Lung (tissue), 12 donors: ENCODE data around the gene MAGEB4. TPM values are rescaled to one million over a fixed set of nuclear protein-coding genes. Genes with fewer than 3 reads are reported as not detected.

Experiments
- ATAC-seq: fragments of 200-7000 bp; cut with Tn5 transposase; one replicate; pipeline ENCODE4 v1.9.1; 2020; ENCODE audit warnings: moderate number of reproducible peaks; ENCODE audit not compliant: insufficient read depth, low FRiP score
- DNase-seq, 3 donors: peaks; one replicate each; pipeline ENCODE4 v3.0.0-alpha.2; 2013 to 2017
- H3K27ac ChIP-seq, 2 donors: one replicate each; pipeline ENCODE4 v1.5.1; 2013; ENCODE audit warnings: mild to moderate bottlenecking in 2 of 2, moderate library complexity in 2 of 2, control low read depth in 1 of 2, inconsistent platforms in 1 of 2, low read depth in 1 of 2, low read length in 1 of 2
- H3K27me3 ChIP-seq, 3 donors: one replicate each; pipeline ENCODE4 v1.5.1; 2013; ENCODE audit warnings: low read length in 2 of 3; ENCODE audit not compliant: control insufficient read depth in 3 of 3, insufficient read depth in 3 of 3
- H3K36me3 ChIP-seq, 4 donors: one replicate each; pipeline ENCODE4 v1.5.1; 2013; ENCODE audit warnings: low read length in 4 of 4, mild to moderate bottlenecking in 1 of 4, moderate library complexity in 1 of 4; ENCODE audit not compliant: control insufficient read depth in 4 of 4, insufficient read depth in 4 of 4
- H3K4me1 ChIP-seq, 5 donors: one replicate each; pipeline ENCODE4 v1.5.1; 2013; ENCODE audit warnings: low read length in 5 of 5, mild to moderate bottlenecking in 2 of 5, moderate library complexity in 1 of 5; ENCODE audit not compliant: control insufficient read depth in 5 of 5, insufficient read depth in 5 of 5
- H3K4me3 ChIP-seq: one replicate; pipeline ENCODE4 v1.5.1; 2013; ENCODE audit warnings: mild to moderate bottlenecking, control low read depth, moderate library complexity
- H3K9ac ChIP-seq, 2 donors: one replicate each; pipeline ENCODE4 v1.5.1; 2013; ENCODE audit warnings: low read length in 2 of 2, control low read depth in 1 of 2; ENCODE audit not compliant: insufficient read depth in 1 of 2
- H3K9me3 ChIP-seq, 4 donors: one replicate each; pipeline ENCODE4 v1.5.1; 2013; ENCODE audit warnings: low read length in 3 of 4, mild to moderate bottlenecking in 1 of 4, moderate library complexity in 1 of 4; ENCODE audit not compliant: control insufficient read depth in 4 of 4, insufficient read depth in 3 of 4
- WGBS, 2 donors: extraction: QIAGEN DNeasy Blood & Tissue Kit; methylation state at CpG; one replicate each; pipeline ENCODE4 v1.1.7; 2013; 5-methylcytosine and 5-hydroxymethylcytosine counted together
- polyA plus RNA-seq, 2 donors: library from polyadenylated mRNA; stranded (reverse); fragments of 200-250 nt; gene quantifications; one replicate each; pipeline ENCODE4 v1.2.1, GENCODE V29; 2013
- total RNA-seq, 2 donors: library from RNA; depleted of rRNA in 1 of 2; stranded (reverse); fragments of >200 nt in 1 of 2; gene quantifications; one replicate each; pipeline ENCODE4 v1.2.1, GENCODE V29; 2014 to 2021
- TF ChIP-seq, protein P1 (sequence below): IDR thresholded peaks from 2 replicates; pipeline ENCODE4 v1.5.1; 2012; ENCODE audit warnings: mild to moderate bottlenecking; ENCODE audit errors: control extremely low read depth, extremely low read depth
- donor health status: control.
- donor health status: control.
- donor health status: Bipolar disorder and iron deficiency.
- donor health status: healthy.
- donor health status: DM: yes; HTN: yes; CAD: no.

Gene MAGEB4
- total and polyA plus RNA-seq, 4 donors: not detected

GRCh38 chrX:30282527-30282926, 40.7 kb downstream of the MAGEB4 start:
- ATAC-seq (no peak), DNase-seq (no peak)
- no peak overlapping the region for H3K4me3 ChIP-seq
- H3K27me3 ChIP-seq: peaks cover 0 to 8% (median 2%) of the 10 kb centered on the region in 3 donors
- H3K9ac ChIP-seq: no peak overlapping the region
- no peaks in the 10 kb centered on the region for H3K4me1 ChIP-seq
- H3K36me3 ChIP-seq: no peaks in the 10 kb centered on the region
- H3K9me3 ChIP-seq: no peaks in the 10 kb centered on the region
- H3K27ac ChIP-seq: no peak overlapping the region
- TF ChIP-seq, protein P1, sequence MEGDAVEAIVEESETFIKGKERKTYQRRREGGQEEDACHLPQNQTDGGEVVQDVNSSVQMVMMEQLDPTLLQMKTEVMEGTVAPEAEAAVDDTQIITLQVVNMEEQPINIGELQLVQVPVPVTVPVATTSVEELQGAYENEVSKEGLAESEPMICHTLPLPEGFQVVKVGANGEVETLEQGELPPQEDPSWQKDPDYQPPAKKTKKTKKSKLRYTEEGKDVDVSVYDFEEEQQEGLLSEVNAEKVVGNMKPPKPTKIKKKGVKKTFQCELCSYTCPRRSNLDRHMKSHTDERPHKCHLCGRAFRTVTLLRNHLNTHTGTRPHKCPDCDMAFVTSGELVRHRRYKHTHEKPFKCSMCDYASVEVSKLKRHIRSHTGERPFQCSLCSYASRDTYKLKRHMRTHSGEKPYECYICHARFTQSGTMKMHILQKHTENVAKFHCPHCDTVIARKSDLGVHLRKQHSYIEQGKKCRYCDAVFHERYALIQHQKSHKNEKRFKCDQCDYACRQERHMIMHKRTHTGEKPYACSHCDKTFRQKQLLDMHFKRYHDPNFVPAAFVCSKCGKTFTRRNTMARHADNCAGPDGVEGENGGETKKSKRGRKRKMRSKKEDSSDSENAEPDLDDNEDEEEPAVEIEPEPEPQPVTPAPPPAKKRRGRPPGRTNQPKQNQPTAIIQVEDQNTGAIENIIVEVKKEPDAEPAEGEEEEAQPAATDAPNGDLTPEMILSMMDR: no peak

DNA sequence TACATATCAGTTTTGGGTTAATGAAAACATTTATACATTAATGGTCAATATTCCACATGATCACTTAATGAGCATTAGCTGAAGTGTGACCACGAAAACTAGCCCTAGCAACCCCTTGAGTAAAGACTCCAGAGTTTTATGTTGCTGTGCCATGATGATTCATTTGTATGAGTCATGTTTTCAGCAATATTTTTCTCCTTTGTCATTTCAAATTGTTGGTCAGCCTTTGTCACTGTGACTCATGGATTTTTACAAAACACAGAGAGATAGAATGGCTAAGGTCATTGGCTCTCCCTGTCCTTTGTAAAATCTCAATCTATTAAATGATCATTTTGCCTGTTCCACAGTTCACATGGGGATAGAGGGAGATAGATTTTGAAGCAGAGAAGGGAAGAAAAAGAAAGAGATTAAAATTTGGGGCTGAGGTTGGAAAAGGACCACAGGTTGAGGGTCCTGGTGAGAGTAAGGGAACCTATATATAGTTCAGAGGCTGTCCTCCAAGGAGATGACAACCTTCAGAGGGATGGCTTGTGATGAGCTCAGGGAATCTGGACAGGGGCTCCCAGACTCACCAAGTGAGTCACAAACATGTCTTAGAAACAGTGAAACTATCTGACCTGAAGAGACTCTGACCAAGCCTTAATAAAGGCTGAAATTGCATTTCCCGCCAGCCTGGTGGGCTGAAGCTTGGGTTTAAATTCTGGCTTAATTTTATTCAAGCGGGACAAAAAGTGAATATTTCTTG, 41.8 kb downstream of the MAGEB4 start:
- Histone ChIP-seq H3K9me3 (no peaks in the 10 kb centered on the region), H3K36me3 (no peaks in the 10 kb centered on the region), H3K27me3 (peaks cover 0 to 8% (median 2%) of the 10 kb centered on the region in 3 donors), H3K4me3 (no peak overlapping the region), H3K27ac (no peak overlapping the region), H3K4me1 (no peaks in the 10 kb centered on the region), H3K9ac (no peak overlapping the region)
- DNase-seq (no peak), ATAC-seq (no peak)
- WGBS, 2 donors: 61 to 81% methylated on average over 3 of the region's 3 CpGs
- TF ChIP-seq, protein P1: no peak

Other genes starting within 250 kb of the MAGEB4 start
- gene MAGEB2, start 26.4 kb upstream of the MAGEB4 start, total RNA-seq: not detected
- not detected for gene MAGEB2, start 26.4 kb upstream of the MAGEB4 start, polyA plus RNA-seq
- not detected for gene MAGEB3, start 11.3 kb upstream of the MAGEB4 start, total RNA-seq
- gene MAGEB3, start 11.3 kb upstream of the MAGEB4 start, polyA plus RNA-seq: not detected
- not detected for gene MAGEB1, start 5.1 kb downstream of the MAGEB4 start, total RNA-seq
- gene MAGEB1, start 5.1 kb downstream of the MAGEB4 start, polyA plus RNA-seq: not detected
- gene NR0B1, start 67.4 kb downstream of the MAGEB4 start, total RNA-seq: not detected
- gene NR0B1, start 67.4 kb downstream of the MAGEB4 start, polyA plus RNA-seq: under 1 TPM in 1 of 2 donors, not detected in 1; 0.03 TPM